ENCODE measurements around the gene CSNK1E.

Gene CSNK1E

DNA sequence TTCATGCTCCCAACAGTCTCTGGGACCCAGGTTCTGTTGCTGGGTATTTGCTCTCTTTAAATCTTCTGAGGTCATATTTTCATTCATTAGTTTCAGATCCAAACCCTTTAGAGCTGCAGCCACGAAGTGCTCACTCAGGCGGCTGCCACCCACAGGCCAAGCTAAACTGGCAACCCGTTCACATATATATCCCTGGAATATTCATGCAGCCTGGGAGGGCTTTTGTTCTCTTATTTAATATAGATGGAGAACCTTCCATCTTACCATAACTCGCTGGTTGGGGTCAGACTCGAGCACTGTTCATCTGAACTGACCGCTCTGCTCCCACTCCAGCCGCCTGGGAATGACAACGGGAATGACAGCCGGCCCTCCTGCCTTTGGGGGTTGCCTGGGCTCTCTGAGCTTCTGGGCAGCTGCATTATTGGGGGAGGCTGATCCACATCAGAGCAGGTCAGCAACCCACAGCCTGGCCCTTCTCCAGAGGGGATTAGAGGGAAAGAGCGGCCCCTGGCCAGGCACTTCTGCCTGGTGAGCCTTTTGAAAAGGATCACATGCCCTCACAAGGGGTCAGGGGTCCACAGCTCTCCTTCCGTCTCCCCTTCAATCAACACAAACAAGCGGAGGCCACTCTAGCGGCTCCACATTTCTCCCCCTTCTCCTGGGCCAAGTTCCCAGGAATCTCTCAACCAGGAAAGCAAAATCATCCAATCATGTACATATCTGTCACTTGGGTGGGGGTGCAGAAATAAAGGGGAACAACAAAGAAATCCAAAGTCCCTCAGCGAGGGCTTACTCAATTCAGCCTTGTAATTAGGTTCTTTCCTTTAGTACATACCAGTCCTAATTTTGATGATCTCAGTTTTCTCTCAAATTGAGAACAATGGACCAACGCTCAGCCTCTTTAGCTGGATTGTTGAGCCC lies 56.2 kb downstream of the CSNK1E start:
- peaks cover 49 to 66% of the 10 kb centered on the region in 2 experiments for H3K4me1 ChIP-seq (ENCODE audit: control insufficient read depth in 1 of 2, insufficient read depth in 1 of 2, low read depth in 1 of 2, low read length in 1 of 2)
- H3K36me3 ChIP-seq, result no peaks in the 10 kb centered on the region
- H3K9me3 ChIP-seq, result no peaks in the 10 kb centered on the region
- peak overlapping the region; percentile 95 for H3K27ac ChIP-seq
- no peaks in the 10 kb centered on the region for H3K27me3 ChIP-seq
- TF ChIP-seq CTCF (IDR thresholded peaks at IDR 0.05), result peak; percentile 3
- peak overlapping the region in 1 of 2 experiments; percentile 39 for H3K4me3 ChIP-seq (ENCODE audit: low read depth in 1 of 2, low read length in 1 of 2)

DNA sequence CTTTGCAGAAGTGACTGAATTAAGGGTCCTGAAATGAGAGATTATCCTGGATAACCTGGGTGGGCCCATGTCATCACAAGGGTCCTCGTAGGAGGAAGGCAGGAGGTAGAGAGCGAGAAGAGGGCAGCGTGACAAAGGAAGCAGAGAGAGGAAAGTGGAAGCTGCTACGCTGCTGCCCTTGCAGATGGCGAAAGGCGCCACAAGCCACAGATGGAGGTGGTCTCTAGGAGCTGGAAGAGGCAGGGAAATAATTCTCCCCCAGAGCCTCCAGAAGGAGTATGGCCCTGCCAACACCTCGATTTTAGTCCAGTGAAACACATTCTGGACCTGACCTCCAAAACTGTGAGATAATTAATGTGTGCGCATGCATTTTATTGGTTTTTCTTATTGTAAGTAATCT lies 57.9 kb downstream of the CSNK1E start:
- peaks cover 45 to 63% of the 10 kb centered on the region in 2 experiments for H3K4me1 ChIP-seq (ENCODE audit: control insufficient read depth in 1 of 2, insufficient read depth in 1 of 2, low read depth in 1 of 2, low read length in 1 of 2)
- no peaks in the 10 kb centered on the region for H3K27me3 ChIP-seq
- H3K4me3 ChIP-seq (ENCODE audit: low read depth in 1 of 2, low read length in 1 of 2), result peak overlapping the region; percentile 11 to 39
- peak overlapping the region; percentile 95 for H3K27ac ChIP-seq
- no peaks in the 10 kb centered on the region for H3K9me3 ChIP-seq
- TF ChIP-seq CTCF (IDR thresholded peaks at IDR 0.05), result no peak
- no peaks in the 10 kb centered on the region for H3K36me3 ChIP-seq

- Histone ChIP-seq H3K4me1 (ENCODE audit: control insufficient read depth in 1 of 2, insufficient read depth in 1 of 2, low read depth in 1 of 2, low read length in 1 of 2) (peaks cover 45 to 63% of the 10 kb centered on the region in 2 experiments), H3K27ac (peak overlapping the region; percentile 95), H3K4me3 (ENCODE audit: low read depth in 1 of 2, low read length in 1 of 2) (no peak overlapping the region), H3K36me3 (no peaks in the 10 kb centered on the region), H3K9me3 (no peaks in the 10 kb centered on the region), H3K27me3 (no peaks in the 10 kb centered on the region)
- TF ChIP-seq CTCF (IDR thresholded peaks at IDR 0.05), result no peak
Observed at GRCh38 chr22:38258895-38259294, 58.3 kb downstream of the CSNK1E start.

DNA sequence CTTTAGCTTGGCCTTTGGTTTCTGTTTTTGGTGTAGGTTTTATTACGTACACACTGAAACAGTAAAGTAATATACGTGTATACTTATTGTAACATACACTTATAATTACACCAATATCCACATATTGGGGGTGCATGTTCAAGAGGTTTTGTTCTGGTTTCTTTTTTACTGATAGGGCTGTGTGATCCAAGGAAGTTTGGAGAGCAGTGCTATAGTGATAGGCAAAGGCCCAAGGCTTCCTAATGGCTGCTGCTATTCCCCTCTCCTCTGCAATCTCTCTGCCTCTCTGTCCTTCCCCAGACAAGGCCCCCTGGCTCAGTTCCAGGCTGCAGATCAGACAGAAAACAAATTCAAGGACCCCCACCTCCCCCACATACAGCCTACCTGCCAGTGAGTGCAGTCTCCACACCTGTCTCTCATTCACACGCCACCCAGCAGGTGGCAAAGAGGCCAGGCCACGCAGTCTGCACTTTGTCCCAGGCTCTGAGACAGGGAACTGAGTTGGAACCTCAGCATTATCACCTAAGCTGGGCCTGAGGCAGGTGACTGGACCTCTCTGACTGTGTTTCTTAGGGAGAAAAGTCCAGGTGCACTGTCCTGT lies 59.5 kb downstream of the CSNK1E start:
- Histone ChIP-seq H3K9me3 (no peaks in the 10 kb centered on the region), H3K27ac (peak overlapping the region; percentile 45), H3K4me1 (ENCODE audit: control insufficient read depth in 1 of 2, insufficient read depth in 1 of 2, low read depth in 1 of 2, low read length in 1 of 2) (peaks cover 45 to 61% of the 10 kb centered on the region in 2 experiments), H3K27me3 (no peaks in the 10 kb centered on the region), H3K4me3 (ENCODE audit: low read depth in 1 of 2, low read length in 1 of 2) (no peak overlapping the region), H3K36me3 (no peaks in the 10 kb centered on the region)
- TF ChIP-seq CTCF (IDR thresholded peaks at IDR 0.05), result no peak

- Histone ChIP-seq H3K4me3 (ENCODE audit: low read depth in 1 of 2, low read length in 1 of 2) (no peak overlapping the region), H3K27ac (no peak overlapping the region), H3K9me3 (no peaks in the 10 kb centered on the region), H3K36me3 (no peaks in the 10 kb centered on the region), H3K27me3 (no peaks in the 10 kb centered on the region), H3K4me1 (ENCODE audit: control insufficient read depth in 1 of 2, insufficient read depth in 1 of 2, low read depth in 1 of 2, low read length in 1 of 2) (peaks cover 45 to 55% of the 10 kb centered on the region in 2 experiments)
- TF ChIP-seq CTCF (IDR thresholded peaks at IDR 0.05), result no peak
Observed at GRCh38 chr22:38257181-38257580, 60.1 kb downstream of the CSNK1E start.

Data from neutrophil (primary cell).